Colonic mucosa (tissue), 4 donors: ENCODE data around the gene MZT2B. TPM values are rescaled to one million over a fixed set of nuclear protein-coding genes. Genes with fewer than 3 reads are reported as not detected.
"Not testable (repeated sequence)": the region's sequence is repeated elsewhere in the genome, so short reads cannot be mapped to it uniquely, and the experiment has no call there.

Source experiments
- DNase-seq: peaks from one replicate; pipeline ENCODE4 v3.0.0-alpha.2; 2020
- H3K27ac ChIP-seq: fragments of 200-600 bp; one replicate; pipeline ENCODE4 v1.8.0; 2021
- H3K27me3 ChIP-seq: fragments of 200-600 bp; one replicate; pipeline ENCODE4 v1.8.0; 2021
- H3K36me3 ChIP-seq: fragments of 200-600 bp; one replicate; pipeline ENCODE4 v1.8.0; 2021
- H3K4me1 ChIP-seq: fragments of 200-600 bp; one replicate; pipeline ENCODE4 v1.8.0; 2021; ENCODE audit warnings: mild to moderate bottlenecking
- H3K4me3 ChIP-seq: fragments of 200-600 bp; one replicate; pipeline ENCODE4 v1.8.0; 2021
- H3K9ac ChIP-seq, 2 donors: one replicate each; pipeline ENCODE4 v1.7.0; 2013; ENCODE audit warnings: control low read depth in 2 of 2, low read depth in 2 of 2, low read length in 2 of 2
- H3K9me3 ChIP-seq: fragments of 200-600 bp; one replicate; pipeline ENCODE4 v1.8.0; 2021
- CTCF ChIP-seq: fragments of 200-600 bp; IDR thresholded peaks from one replicate; pipeline ENCODE4 v1.8.0; 2022; ENCODE audit warnings: antibody characterized with exemption, mild to moderate bottlenecking
- intact Hi-C: fragments of 100-400 bp; cut with DNase I; formaldehyde crosslinking; loops from one replicate; pipeline ENCODE4 v1.14.1; 2022
- total RNA-seq, 2 donors: library from RNA; stranded (reverse); fragmentation: NEBNext Ultra II Directional in 1 of 2; extraction: Animal tissue kit (Norgen Biotek cat#: 25700) in 1 of 2; gene quantifications; one replicate each; pipeline ENCODE4 v1.2.1, GENCODE V29; 2021
- donor health status: healthy.
- donor health status: DM: no; HTN: no; CAD: no.
- donor health status: DM: no; HTN: no; CAD: no.

MZT2B gene
- total RNA-seq, 2 donors from 2014 or later = 240 to 318 TPM

GRCh38 chr2:130165293-130166016 lies 16.6 kb upstream of the MZT2B start:
- Histone ChIP-seq H3K27me3 (no peaks in the 10 kb centered on the region), H3K9ac (no peak overlapping the region), H3K4me3 (no peak overlapping the region), H3K27ac (no peak overlapping the region), H3K4me1 (no peaks in the 10 kb centered on the region), H3K9me3 (no peaks in the 10 kb centered on the region), H3K36me3 (no peaks in the 10 kb centered on the region)
- TF ChIP-seq CTCF = no peak
- intact Hi-C loops = loop anchor here (10.0 kb wide), 1 partner anchor 1339 kb away; no protein-coding TSS in a partner anchor
- no peak for DNase-seq

GRCh38 chr2:130166611-130167010 lies 15.5 kb upstream of the MZT2B start:
- not testable (repeated sequence) for H3K9me3 ChIP-seq, H3K4me3 ChIP-seq, H3K27me3 ChIP-seq, DNase-seq, H3K36me3 ChIP-seq, H3K4me1 ChIP-seq, H3K9ac ChIP-seq, H3K27ac ChIP-seq
- intact Hi-C loops = loop anchor here (10.0 kb wide), 1 partner anchor 1338 kb away; no protein-coding TSS in a partner anchor

GRCh38 chr2:130169163-130169562 lies 12.9 kb upstream of the MZT2B start:
- H3K4me3 ChIP-seq, H3K27ac ChIP-seq, H3K36me3 ChIP-seq, H3K9me3 ChIP-seq, H3K27me3 ChIP-seq, DNase-seq, H3K9ac ChIP-seq, H3K4me1 ChIP-seq: not testable (repeated sequence)
- intact Hi-C loops = loop anchor here (10.0 kb wide), 1 partner anchor 1336 kb away; no protein-coding TSS in a partner anchor

GRCh38 chr2:130169896-130170295 lies 12.2 kb upstream of the MZT2B start:
- no peak for TF ChIP-seq CTCF
- H3K4me1 ChIP-seq = no peaks in the 10 kb centered on the region
- H3K9ac ChIP-seq = no peak overlapping the region
- intact Hi-C loops = loop anchor here (10.0 kb wide), 1 partner anchor 1335 kb away; no protein-coding TSS in a partner anchor
- H3K9me3 ChIP-seq = no peaks in the 10 kb centered on the region
- H3K4me3 ChIP-seq = no peak overlapping the region
- no peaks in the 10 kb centered on the region for H3K27me3 ChIP-seq
- no peaks in the 10 kb centered on the region for H3K36me3 ChIP-seq
- H3K27ac ChIP-seq = no peak overlapping the region
- DNase-seq = no peak

- DNase-seq, H3K4me1 ChIP-seq, H3K4me3 ChIP-seq, H3K9me3 ChIP-seq, H3K27ac ChIP-seq, H3K9ac ChIP-seq, intact Hi-C loops, H3K36me3 ChIP-seq, H3K27me3 ChIP-seq: not testable (repeated sequence)
Observed at GRCh38 chr2:130174866-130175265, 7.2 kb upstream of the MZT2B start.

GRCh38 chr2:130180404-130181324 lies 1.4 kb upstream of the MZT2B start:
- intact Hi-C loops = loop anchor here (5.0 kb wide), 1 partner anchor 157 kb away; no protein-coding TSS in a partner anchor
- DNase-seq = not testable (repeated sequence)

GRCh38 chr2:130181325-130181879 lies 660 bp upstream of the MZT2B start, which contains the start of gene SMPD4:
TSS of gene SMPD4 (minus strand) at chr2:130181602. CDS start at chr2:130176592, 5,010 bp downstream.
- peak within 1 kb of the TSS; percentile 80 for H3K4me3 ChIP-seq
- TF ChIP-seq CTCF = no peak
- no peaks in the 10 kb centered on the region for H3K4me1 ChIP-seq
- H3K9me3 ChIP-seq = no peaks in the 10 kb centered on the region
- H3K27me3 ChIP-seq = no peaks in the 10 kb centered on the region
- intact Hi-C loops = loop anchor here (5.0 kb wide), 1 partner anchor 156 kb away; no protein-coding TSS in a partner anchor
- DNase-seq = peak; percentile 98
- H3K27ac ChIP-seq = peak within 1 kb of the TSS; percentile 97
- no peaks in the 10 kb centered on the region for H3K36me3 ChIP-seq
- H3K9ac ChIP-seq = peak within 1 kb of the TSS; percentile 76 to 85

More at GRCh38 chr2:130180404-130181324, 1.4 kb upstream of the MZT2B start:
- H3K9me3 ChIP-seq, H3K36me3 ChIP-seq, H3K4me1 ChIP-seq, H3K27me3 ChIP-seq: not testable (repeated sequence)
- H3K9ac ChIP-seq = peak overlapping the region; percentile 76 to 77
- H3K27ac ChIP-seq = peak overlapping the region; percentile 97
- H3K4me3 ChIP-seq = peak overlapping the region; percentile 80

- Histone ChIP-seq H3K4me3 (peak overlapping the region; percentile 80), H3K9ac (peak overlapping the region; percentile 58 to 61)
- H3K27me3 ChIP-seq, H3K9me3 ChIP-seq, H3K4me1 ChIP-seq, H3K36me3 ChIP-seq, DNase-seq, H3K27ac ChIP-seq: not testable (repeated sequence)
- intact Hi-C loops = loop anchor here (5.0 kb wide), 1 partner anchor 154 kb away; no protein-coding TSS in a partner anchor
Observed at GRCh38 chr2:130182826-130183511, 907 bp downstream of the MZT2B start.
